HEK293 (cell line): ENCODE results near the gene SLC36A3.

Experiments used
- CTCF ChIA-PET: fragments of 350-600 bp; formaldehyde crosslinking; extraction: SDS; loops from one replicate; lab custom pipeline; 2021; ENCODE audit warnings: antibody characterized with exemption; lab: Yijun Ruan, JAX
- POLR2A ChIA-PET: fragments of 300-600 bp; formaldehyde crosslinking; extraction: SDS; loops from one replicate; lab custom pipeline; 2020; ENCODE audit warnings: antibody characterized with exemption, inconsistent platforms; lab: Yijun Ruan, JAX
- H3K27ac ChIP-seq: fragments of 200-500 bp; sonication (Bioruptor generic); 2 replicates; pipeline ENCODE4 v1.5.1; 2014; ENCODE audit warnings: low read depth, low read length, control low read depth, inconsistent platforms; ENCODE audit errors: extremely low read depth
- H3K36me3 ChIP-seq, 2 experiments: fragments of 200-500 bp in 1 of 2; sonication (Bioruptor generic) in 1 of 2; 1 replicate in 1 of 2; 2 replicates in 1 of 2; pipeline ENCODE4 v1.5.1; 2014 to 2017; ENCODE audit warnings: inconsistent platforms in 2 of 2, low read length in 2 of 2; ENCODE audit not compliant: control insufficient read depth in 2 of 2, insufficient read depth in 1 of 2
- H3K4me1 ChIP-seq: fragments of 200-500 bp; sonication (Bioruptor generic); 2 replicates; pipeline ENCODE4 v1.5.1; 2014; ENCODE audit warnings: mild to moderate bottlenecking, low read length, inconsistent platforms; ENCODE audit not compliant: control insufficient read depth, insufficient read depth
- H3K4me3 ChIP-seq: 2 replicates; pipeline ENCODE4 v1.5.1; 2011; ENCODE audit warnings: low read depth, mild to moderate bottlenecking, control low read depth, low read length, moderate library complexity
- H3K9me3 ChIP-seq: fragments of 200-500 bp; sonication (Bioruptor generic); 2 replicates; pipeline ENCODE4 v1.5.1; 2014; ENCODE audit warnings: low read depth, low read length, inconsistent platforms; ENCODE audit not compliant: control insufficient read depth, insufficient read depth
- EGR2 ChIP-seq: fragments of 450-650 bp; formaldehyde crosslinking; IDR thresholded peaks from 2 replicates; pipeline ENCODE4 v1.5.1; 2016; ENCODE audit warnings: low read depth, missing biosample characterization, missing genetic modification characterization
- GLIS2 ChIP-seq: fragments of 450-650 bp; formaldehyde crosslinking; IDR thresholded peaks from 2 replicates; pipeline ENCODE4 v1.5.1; 2016; ENCODE audit warnings: missing biosample characterization, missing genetic modification characterization
- KLF16 ChIP-seq: fragments of 450-650 bp; formaldehyde crosslinking; IDR thresholded peaks from 2 replicates; pipeline ENCODE4 v1.5.1; 2017; ENCODE audit warnings: missing biosample characterization, missing genetic modification characterization
- MEIS1 ChIP-seq: sonication (generic); formaldehyde crosslinking; IDR thresholded peaks from 2 replicates; pipeline ENCODE4 v1.8.1; 2022; ENCODE audit warnings: missing genetic modification reagents, mild to moderate bottlenecking, borderline replicate concordance
- REPIN1 ChIP-seq: fragments of 450-650 bp; formaldehyde crosslinking; IDR thresholded peaks from 2 replicates; pipeline ENCODE4 v1.5.1; 2017; ENCODE audit warnings: missing biosample characterization, missing genetic modification characterization, low read depth
- TRIM28 ChIP-seq: IDR thresholded peaks from 2 replicates; pipeline ENCODE4 v1.6.1; 2011; ENCODE audit warnings: low read length, control low read depth, borderline replicate concordance
- ZBTB1 ChIP-seq: fragments of 450-650 bp; formaldehyde crosslinking; IDR thresholded peaks from 2 replicates; pipeline ENCODE4 v1.5.1; 2016; ENCODE audit warnings: missing biosample characterization, missing genetic modification characterization
- ZFHX2 ChIP-seq: fragments of 450-650 bp; formaldehyde crosslinking; conservative IDR thresholded peaks from 2 replicates; pipeline ENCODE4 v1.5.1; 2016; ENCODE audit warnings: missing biosample characterization, missing genetic modification characterization
- ZNF132 ChIP-seq: fragments of 450-650 bp; formaldehyde crosslinking; IDR thresholded peaks from 2 replicates; pipeline ENCODE4 v1.5.1; 2017; ENCODE audit warnings: missing biosample characterization, missing genetic modification characterization, borderline replicate concordance
- ZNF169 ChIP-seq: fragments of 450-650 bp; formaldehyde crosslinking; IDR thresholded peaks from 2 replicates; pipeline ENCODE4 v1.5.1; 2016; ENCODE audit warnings: missing biosample characterization, missing genetic modification characterization
- ZNF214 ChIP-seq: fragments of 450-650 bp; formaldehyde crosslinking; IDR thresholded peaks from 2 replicates; pipeline ENCODE4 v1.5.1; 2017; ENCODE audit warnings: missing biosample characterization, mild to moderate bottlenecking, missing genetic modification characterization, borderline replicate concordance
- ZNF324 ChIP-seq: fragments of 450-650 bp; formaldehyde crosslinking; IDR thresholded peaks from 2 replicates; pipeline ENCODE4 v1.5.1; 2016; ENCODE audit warnings: missing biosample characterization, missing genetic modification characterization
- ZNF426 ChIP-seq: fragments of 450-650 bp; formaldehyde crosslinking; IDR thresholded peaks from 2 replicates; pipeline ENCODE4 v1.5.1; 2017; ENCODE audit warnings: missing biosample characterization, missing genetic modification characterization, mild to moderate bottlenecking, inconsistent platforms, moderate library complexity
- ZNF549 ChIP-seq: fragments of 450-650 bp; IDR thresholded peaks from 2 replicates; pipeline ENCODE4 v1.5.1; 2018; ENCODE audit warnings: missing biosample characterization, missing genetic modification characterization, mild to moderate bottlenecking, inconsistent platforms, moderate library complexity
- ZNF560 ChIP-seq: fragments of 450-650 bp; formaldehyde crosslinking; IDR thresholded peaks from 2 replicates; pipeline ENCODE4 v1.5.1; 2017; ENCODE audit warnings: missing biosample characterization, missing genetic modification characterization, borderline replicate concordance
- ZNF670 ChIP-seq: fragments of 450-650 bp; formaldehyde crosslinking; IDR thresholded peaks from 2 replicates; pipeline ENCODE4 v1.5.1; 2016; ENCODE audit warnings: missing biosample characterization, missing genetic modification characterization, low read depth
- ZNF837 ChIP-seq: fragments of 450-650 bp; formaldehyde crosslinking; IDR thresholded peaks from 2 replicates; pipeline ENCODE4 v1.5.1; 2016; ENCODE audit warnings: missing biosample characterization, missing genetic modification characterization
- ZNF843 ChIP-seq: fragments of 450-650 bp; formaldehyde crosslinking; IDR thresholded peaks from 2 replicates; pipeline ENCODE4 v1.5.1; 2016; ENCODE audit warnings: missing biosample characterization, missing genetic modification characterization
- ZSCAN16 ChIP-seq: fragments of 450-650 bp; formaldehyde crosslinking; IDR thresholded peaks from 2 replicates; pipeline ENCODE4 v1.5.1; 2016; ENCODE audit warnings: missing biosample characterization, missing genetic modification characterization
- TF ChIP-seq, protein P1 (sequence below): fragments of 450-650 bp; formaldehyde crosslinking; IDR thresholded peaks from 2 replicates; pipeline ENCODE4 v1.5.1; 2016; ENCODE audit warnings: missing biosample characterization, missing genetic modification characterization
- TF ChIP-seq, protein P2 (sequence below): fragments of 450-650 bp; IDR thresholded peaks from 2 replicates; pipeline ENCODE4 v1.5.1; 2018; ENCODE audit warnings: missing biosample characterization, missing genetic modification characterization
- TF ChIP-seq, protein P3 (sequence below): fragments of 450-650 bp; formaldehyde crosslinking; conservative IDR thresholded peaks from 2 replicates; pipeline ENCODE4 v1.5.1; 2016; ENCODE audit warnings: low read depth, missing biosample characterization, missing genetic modification characterization
- TF ChIP-seq, protein P4 (sequence below): fragments of 450-650 bp; formaldehyde crosslinking; IDR thresholded peaks from 2 replicates; pipeline ENCODE4 v1.5.1; 2016; ENCODE audit warnings: missing biosample characterization, missing genetic modification characterization, borderline replicate concordance
- TF ChIP-seq, protein P5 (sequence below): fragments of 450-650 bp; formaldehyde crosslinking; IDR thresholded peaks from 2 replicates; pipeline ENCODE4 v1.5.1; 2016; ENCODE audit warnings: missing biosample characterization, missing genetic modification characterization

SLC36A3 gene

DNA sequence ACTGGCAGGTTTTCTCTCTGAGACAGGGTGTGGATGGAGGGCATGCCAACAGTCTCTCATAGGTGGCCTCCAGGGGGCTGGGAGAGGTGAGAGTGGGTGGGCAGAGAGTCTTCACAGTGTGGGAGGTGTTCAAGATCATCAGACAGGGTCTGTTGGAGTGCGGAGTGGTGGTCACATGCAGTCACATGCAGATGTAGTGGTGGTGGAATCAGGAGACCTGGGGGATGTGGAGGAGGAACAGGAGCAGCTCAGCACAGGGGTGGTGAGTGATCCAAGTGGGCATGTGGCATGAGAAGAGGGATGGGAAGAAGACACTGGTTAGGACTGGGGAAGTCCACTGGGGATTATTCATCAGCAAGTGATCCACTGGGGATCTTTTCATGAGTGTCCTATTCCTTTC lies 44.8 kb downstream of the SLC36A3 start (continued):
- TF ChIP-seq, protein P1, sequence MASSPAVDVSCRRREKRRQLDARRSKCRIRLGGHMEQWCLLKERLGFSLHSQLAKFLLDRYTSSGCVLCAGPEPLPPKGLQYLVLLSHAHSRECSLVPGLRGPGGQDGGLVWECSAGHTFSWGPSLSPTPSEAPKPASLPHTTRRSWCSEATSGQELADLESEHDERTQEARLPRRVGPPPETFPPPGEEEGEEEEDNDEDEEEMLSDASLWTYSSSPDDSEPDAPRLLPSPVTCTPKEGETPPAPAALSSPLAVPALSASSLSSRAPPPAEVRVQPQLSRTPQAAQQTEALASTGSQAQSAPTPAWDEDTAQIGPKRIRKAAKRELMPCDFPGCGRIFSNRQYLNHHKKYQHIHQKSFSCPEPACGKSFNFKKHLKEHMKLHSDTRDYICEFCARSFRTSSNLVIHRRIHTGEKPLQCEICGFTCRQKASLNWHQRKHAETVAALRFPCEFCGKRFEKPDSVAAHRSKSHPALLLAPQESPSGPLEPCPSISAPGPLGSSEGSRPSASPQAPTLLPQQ, result no peak
- TF ChIP-seq, protein P2, sequence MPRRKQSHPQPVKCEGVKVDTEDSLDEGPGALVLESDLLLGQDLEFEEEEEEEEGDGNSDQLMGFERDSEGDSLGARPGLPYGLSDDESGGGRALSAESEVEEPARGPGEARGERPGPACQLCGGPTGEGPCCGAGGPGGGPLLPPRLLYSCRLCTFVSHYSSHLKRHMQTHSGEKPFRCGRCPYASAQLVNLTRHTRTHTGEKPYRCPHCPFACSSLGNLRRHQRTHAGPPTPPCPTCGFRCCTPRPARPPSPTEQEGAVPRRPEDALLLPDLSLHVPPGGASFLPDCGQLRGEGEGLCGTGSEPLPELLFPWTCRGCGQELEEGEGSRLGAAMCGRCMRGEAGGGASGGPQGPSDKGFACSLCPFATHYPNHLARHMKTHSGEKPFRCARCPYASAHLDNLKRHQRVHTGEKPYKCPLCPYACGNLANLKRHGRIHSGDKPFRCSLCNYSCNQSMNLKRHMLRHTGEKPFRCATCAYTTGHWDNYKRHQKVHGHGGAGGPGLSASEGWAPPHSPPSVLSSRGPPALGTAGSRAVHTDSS, result no peak
- TF ChIP-seq ZNF324 (tag by site-specific recombination) (no peak), EGR2 (tag by site-specific recombination) (peak; percentile 93), GLIS2 (no peak), ZFHX2 (tag by site-specific recombination) (peak; percentile 78), ZNF169 (tag by site-specific recombination) (no peak), ZNF837 (no peak), ZNF560 (tag by site-specific recombination) (no peak)
- TF ChIP-seq, protein P3, sequence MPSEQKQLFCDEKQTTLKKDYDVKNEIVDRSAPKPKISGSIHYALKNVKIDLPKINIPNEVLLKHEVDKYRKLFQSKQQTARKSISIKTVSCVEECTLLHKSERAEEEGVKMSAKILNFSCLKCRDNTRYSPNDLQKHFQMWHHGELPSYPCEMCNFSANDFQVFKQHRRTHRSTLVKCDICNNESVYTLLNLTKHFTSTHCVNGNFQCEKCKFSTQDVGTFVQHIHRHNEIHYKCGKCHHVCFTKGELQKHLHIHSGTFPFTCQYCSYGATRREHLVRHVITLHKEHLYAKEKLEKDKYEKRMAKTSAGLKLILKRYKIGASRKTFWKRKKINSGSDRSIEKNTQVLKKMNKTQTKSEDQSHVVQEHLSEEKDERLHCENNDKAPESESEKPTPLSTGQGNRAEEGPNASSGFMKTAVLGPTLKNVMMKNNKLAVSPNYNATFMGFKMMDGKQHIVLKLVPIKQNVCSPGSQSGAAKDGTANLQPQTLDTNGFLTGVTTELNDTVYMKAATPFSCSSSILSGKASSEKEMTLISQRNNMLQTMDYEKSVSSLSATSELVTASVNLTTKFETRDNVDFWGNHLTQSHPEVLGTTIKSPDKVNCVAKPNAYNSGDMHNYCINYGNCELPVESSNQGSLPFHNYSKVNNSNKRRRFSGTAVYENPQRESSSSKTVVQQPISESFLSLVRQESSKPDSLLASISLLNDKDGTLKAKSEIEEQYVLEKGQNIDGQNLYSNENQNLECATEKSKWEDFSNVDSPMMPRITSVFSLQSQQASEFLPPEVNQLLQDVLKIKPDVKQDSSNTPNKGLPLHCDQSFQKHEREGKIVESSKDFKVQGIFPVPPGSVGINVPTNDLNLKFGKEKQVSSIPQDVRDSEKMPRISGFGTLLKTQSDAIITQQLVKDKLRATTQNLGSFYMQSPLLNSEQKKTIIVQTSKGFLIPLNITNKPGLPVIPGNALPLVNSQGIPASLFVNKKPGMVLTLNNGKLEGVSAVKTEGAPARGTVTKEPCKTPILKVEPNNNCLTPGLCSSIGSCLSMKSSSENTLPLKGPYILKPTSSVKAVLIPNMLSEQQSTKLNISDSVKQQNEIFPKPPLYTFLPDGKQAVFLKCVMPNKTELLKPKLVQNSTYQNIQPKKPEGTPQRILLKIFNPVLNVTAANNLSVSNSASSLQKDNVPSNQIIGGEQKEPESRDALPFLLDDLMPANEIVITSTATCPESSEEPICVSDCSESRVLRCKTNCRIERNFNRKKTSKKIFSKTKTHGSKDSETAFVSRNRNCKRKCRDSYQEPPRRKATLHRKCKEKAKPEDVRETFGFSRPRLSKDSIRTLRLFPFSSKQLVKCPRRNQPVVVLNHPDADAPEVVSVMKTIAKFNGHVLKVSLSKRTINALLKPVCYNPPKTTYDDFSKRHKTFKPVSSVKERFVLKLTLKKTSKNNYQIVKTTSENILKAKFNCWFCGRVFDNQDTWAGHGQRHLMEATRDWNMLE (tag by site-specific recombination), result no peak
- TF ChIP-seq, protein P4, sequence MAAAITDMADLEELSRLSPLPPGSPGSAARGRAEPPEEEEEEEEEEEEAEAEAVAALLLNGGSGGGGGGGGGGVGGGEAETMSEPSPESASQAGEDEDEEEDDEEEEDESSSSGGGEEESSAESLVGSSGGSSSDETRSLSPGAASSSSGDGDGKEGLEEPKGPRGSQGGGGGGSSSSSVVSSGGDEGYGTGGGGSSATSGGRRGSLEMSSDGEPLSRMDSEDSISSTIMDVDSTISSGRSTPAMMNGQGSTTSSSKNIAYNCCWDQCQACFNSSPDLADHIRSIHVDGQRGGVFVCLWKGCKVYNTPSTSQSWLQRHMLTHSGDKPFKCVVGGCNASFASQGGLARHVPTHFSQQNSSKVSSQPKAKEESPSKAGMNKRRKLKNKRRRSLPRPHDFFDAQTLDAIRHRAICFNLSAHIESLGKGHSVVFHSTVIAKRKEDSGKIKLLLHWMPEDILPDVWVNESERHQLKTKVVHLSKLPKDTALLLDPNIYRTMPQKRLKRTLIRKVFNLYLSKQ (tag by site-specific recombination), result no peak
- TF ChIP-seq, all 188 proteins: peak for 2

DNA sequence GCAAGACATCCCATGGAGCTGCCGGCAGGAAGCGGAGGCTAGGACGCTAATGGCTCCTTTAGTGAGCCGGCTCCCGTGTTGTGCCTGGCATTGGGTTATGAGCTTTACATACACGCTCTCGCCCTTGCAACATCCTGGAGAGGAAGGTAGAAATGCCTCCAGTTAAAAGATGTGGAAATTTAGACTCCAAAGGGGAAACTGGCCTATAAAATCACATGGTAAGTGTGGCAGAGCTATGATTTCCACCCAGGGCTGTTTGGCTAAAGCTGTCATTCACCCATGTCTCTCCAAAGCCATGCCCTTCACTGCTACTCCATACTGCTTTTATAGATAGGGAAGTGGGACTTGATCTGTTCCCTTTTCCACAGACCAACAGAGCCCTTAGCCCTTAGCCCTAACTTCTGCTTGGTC lies 45.4 kb downstream of the SLC36A3 start:
- CTCF ChIA-PET, result no interaction called here
- POLR2A ChIA-PET, result interaction anchor here (0.9 kb wide), 1 partner anchor 34 kb away, joined by 3 read pairs; the partner anchor contains the start of gene CCDC69
- H3K4me3 ChIP-seq, result no peak overlapping the region
- no peaks in the 10 kb centered on the region for H3K4me1 ChIP-seq
- H3K36me3 ChIP-seq, result peaks cover 0 to 4% of the 10 kb centered on the region in 2 experiments; a peak in 1 of 3 replicates
- no peaks in the 10 kb centered on the region for H3K9me3 ChIP-seq
- no peak overlapping the region for H3K27ac ChIP-seq
- TF ChIP-seq MEIS1, result no peak
- TF ChIP-seq ZNF132, result no peak
- no peak for TF ChIP-seq ZSCAN16 (tag by site-specific recombination)
- no peak for TF ChIP-seq ZNF549 (tag by site-specific recombination)
- no peak for TF ChIP-seq REPIN1 (tag by site-specific recombination)
- TF ChIP-seq KLF16 (tag by site-specific recombination), result no peak
- TF ChIP-seq ZBTB1 (tag by site-specific recombination), result no peak
- no peak for TF ChIP-seq TRIM28
- no peak for TF ChIP-seq ZNF426 (tag by site-specific recombination)
- TF ChIP-seq, protein P5, sequence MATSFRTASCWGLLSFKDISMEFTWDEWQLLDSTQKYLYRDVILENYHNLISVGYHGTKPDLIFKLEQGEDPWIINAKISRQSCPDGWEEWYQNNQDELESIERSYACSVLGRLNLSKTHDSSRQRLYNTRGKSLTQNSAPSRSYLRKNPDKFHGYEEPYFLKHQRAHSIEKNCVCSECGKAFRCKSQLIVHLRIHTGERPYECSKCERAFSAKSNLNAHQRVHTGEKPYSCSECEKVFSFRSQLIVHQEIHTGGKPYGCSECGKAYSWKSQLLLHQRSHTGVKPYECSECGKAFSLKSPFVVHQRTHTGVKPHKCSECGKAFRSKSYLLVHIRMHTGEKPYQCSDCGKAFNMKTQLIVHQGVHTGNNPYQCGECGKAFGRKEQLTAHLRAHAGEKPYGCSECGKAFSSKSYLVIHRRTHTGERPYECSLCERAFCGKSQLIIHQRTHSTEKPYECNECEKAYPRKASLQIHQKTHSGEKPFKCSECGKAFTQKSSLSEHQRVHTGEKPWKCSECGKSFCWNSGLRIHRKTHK (tag by site-specific recombination), result no peak
- TF ChIP-seq ZNF214 (tag by site-specific recombination), result no peak
- TF ChIP-seq ZNF670 (tag by site-specific recombination), result no peak
- no peak for TF ChIP-seq ZNF843 (tag by site-specific recombination)
